ENCODE measurements around the gene CELF4.

- TF ChIP-seq EP300 (IDR thresholded peaks at IDR 0.05) (no peak), CTCF (IDR thresholded peaks at IDR 0.05) (no peak)
Measured at GRCh38 chr18:37383036-37383785, 182.4 kb downstream of the CELF4 start.
